ENCODE measurements around the gene DYSF. TPM values are rescaled to one million over a fixed set of nuclear protein-coding genes. Genes with fewer than 3 reads are reported as not detected.

The DYSF gene
- total RNA-seq, 1 experiment from 2014 or later = 5.5 TPM

DNA sequence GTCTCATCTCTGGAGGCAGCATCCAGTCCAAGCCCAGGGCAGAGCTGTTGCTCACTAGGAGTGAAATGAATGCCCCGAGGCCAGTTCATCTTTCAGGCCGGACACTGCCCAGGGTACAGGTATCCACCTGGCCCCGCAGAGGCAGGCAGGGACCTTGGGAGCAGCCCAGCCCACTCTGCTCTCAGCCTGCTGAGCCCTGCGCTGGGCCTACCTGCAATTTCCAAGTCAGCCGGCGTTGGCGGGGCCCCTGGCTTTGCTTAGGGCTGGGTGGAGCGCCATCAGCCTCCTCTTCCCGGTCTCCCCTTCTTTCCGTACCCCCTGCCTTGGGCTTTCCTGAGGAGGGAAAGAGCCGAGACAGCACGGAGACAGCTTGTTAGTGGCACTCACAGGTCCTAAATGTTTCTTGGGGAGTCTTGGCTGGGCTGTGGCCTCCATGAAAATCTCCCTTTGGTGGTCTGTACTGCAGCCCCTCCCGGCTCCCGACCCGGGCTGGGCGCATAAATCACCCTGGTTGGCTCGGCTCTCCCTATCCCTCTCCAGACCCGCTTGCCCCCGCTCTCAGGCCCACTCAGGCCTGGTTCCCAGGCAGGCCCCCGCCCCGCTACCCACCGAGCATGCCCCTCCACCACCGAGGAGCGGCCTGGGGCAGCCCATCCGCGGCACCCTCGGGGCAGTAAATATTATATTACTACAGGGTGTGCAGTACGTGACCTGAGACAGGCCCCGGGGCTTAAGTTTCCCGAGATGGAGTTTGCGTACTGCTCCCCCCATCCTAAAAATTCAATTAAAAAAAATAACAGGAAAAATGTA is 106.7 kb downstream of the DYSF start:
- no peaks in the 10 kb centered on the region for H3K9me3 Mint-ChIP-seq
- no peak overlapping the region for H3K23ac ChIP-seq (ENCODE audit: insufficient read length, low read depth, low read length)
- H3K9ac ChIP-seq (ENCODE audit: extremely low read depth, insufficient read length, low read length) = no peak overlapping the region
- H3K4me1 Mint-ChIP-seq = peaks cover 11 to 22% of the 10 kb centered on the region in 2 experiments; a peak in 3 of 4 replicates
- no peak overlapping the region for H2BK120ac ChIP-seq (ENCODE audit: low read depth, low read length, poor library complexity, severe bottlenecking)
- no peak overlapping the region for H3K14ac ChIP-seq (ENCODE audit: insufficient read depth, low read length)
- H4K20me1 ChIP-seq (ENCODE audit: control insufficient read depth, insufficient read depth, insufficient read length) = no peaks in the 10 kb centered on the region
- no peak overlapping the region for H3K18ac ChIP-seq (ENCODE audit: insufficient read length, low read depth, low read length)
- H3K27ac ChIP-seq (ENCODE audit: insufficient read length, low read depth, low read length) = no peak overlapping the region
- H3T11ph ChIP-seq (ENCODE audit: low read length) = no peak overlapping the region
- no peaks in the 10 kb centered on the region for H3K79me1 ChIP-seq (ENCODE audit: insufficient read depth, low read depth, low read length, poor library complexity, severe bottlenecking)
- no peak overlapping the region for H4K5ac ChIP-seq (ENCODE audit: insufficient read length, low read depth, low read length)
- no peak overlapping the region for H4K91ac ChIP-seq (ENCODE audit: insufficient read length, low read depth, low read length)
- no peak overlapping the region for H3K56ac ChIP-seq (ENCODE audit: insufficient read length, low read depth, low read length)
- H2BK12ac ChIP-seq (ENCODE audit: insufficient read length, low read depth, low read length) = no peak overlapping the region
- no peak overlapping the region for H3K4me3 Mint-ChIP-seq
- no peak overlapping the region for H2AFZ ChIP-seq (ENCODE audit: low read length)
- no peak overlapping the region for H3K4ac ChIP-seq (ENCODE audit: low read depth, low read length)
- no peaks in the 10 kb centered on the region for H3K9me3 ChIP-seq (ENCODE audit: control insufficient read depth, low read depth, low read length)
- no CpG with 5 or more reads among the region's 31 CpGs for WGBS (ENCODE audit: extremely low coverage, insufficient read length, low lambda C conversion rate)
- H3K27me3 Mint-ChIP-seq (ENCODE audit: low read depth) = peaks cover 2% of the 10 kb centered on the region; the same call in 1 of the 2 replicates
- H3K79me2 ChIP-seq (ENCODE audit: insufficient read depth, low read length) = no peaks in the 10 kb centered on the region
- no peak overlapping the region for H2BK15ac ChIP-seq (ENCODE audit: low read depth, low read length)
- no peak overlapping the region for H2AK5ac ChIP-seq (ENCODE audit: insufficient read length, low read length)
- H3K23me2 ChIP-seq (ENCODE audit: insufficient read length, low read depth, low read length, poor library complexity, severe bottlenecking) = no peaks in the 10 kb centered on the region
- no peak overlapping the region for H2BK5ac ChIP-seq (ENCODE audit: insufficient read length, low read length)
- no peak for DNase-seq
- no peak overlapping the region for H3K4me2 ChIP-seq (ENCODE audit: insufficient read depth, insufficient read length, low read length)
- peaks cover 0 to 4% (median 0%) of the 10 kb centered on the region in 3 experiments; a peak in 1 of 7 replicates for H3K36me3 Mint-ChIP-seq (ENCODE audit: insufficient read depth in 1 of 3, low read depth in 3 of 3)
- H4K8ac ChIP-seq (replicated peaks; ENCODE audit: insufficient read length, low read depth, low read length) = no peak overlapping the region
- TF ChIP-seq, protein P1, sequence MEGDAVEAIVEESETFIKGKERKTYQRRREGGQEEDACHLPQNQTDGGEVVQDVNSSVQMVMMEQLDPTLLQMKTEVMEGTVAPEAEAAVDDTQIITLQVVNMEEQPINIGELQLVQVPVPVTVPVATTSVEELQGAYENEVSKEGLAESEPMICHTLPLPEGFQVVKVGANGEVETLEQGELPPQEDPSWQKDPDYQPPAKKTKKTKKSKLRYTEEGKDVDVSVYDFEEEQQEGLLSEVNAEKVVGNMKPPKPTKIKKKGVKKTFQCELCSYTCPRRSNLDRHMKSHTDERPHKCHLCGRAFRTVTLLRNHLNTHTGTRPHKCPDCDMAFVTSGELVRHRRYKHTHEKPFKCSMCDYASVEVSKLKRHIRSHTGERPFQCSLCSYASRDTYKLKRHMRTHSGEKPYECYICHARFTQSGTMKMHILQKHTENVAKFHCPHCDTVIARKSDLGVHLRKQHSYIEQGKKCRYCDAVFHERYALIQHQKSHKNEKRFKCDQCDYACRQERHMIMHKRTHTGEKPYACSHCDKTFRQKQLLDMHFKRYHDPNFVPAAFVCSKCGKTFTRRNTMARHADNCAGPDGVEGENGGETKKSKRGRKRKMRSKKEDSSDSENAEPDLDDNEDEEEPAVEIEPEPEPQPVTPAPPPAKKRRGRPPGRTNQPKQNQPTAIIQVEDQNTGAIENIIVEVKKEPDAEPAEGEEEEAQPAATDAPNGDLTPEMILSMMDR (conservative IDR thresholded peaks at IDR 0.05) = no peak
- H2BK20ac ChIP-seq (ENCODE audit: low read depth, low read length, poor library complexity, severe bottlenecking) = no peak overlapping the region
- H3K4me1 ChIP-seq (ENCODE audit: insufficient read depth, low read length) = no peaks in the 10 kb centered on the region
- no peaks in the 10 kb centered on the region for H3K27me3 ChIP-seq (ENCODE audit: insufficient read depth, low read length)
- peak overlapping the region in 2 of 3 experiments; percentile 89 to 90; a peak in 2 of 7 replicates for H3K27ac Mint-ChIP-seq

Measured in H9 (cell line).